GM19455 (cell line): Measurements from ENCODE around the gene NT5DC3.

Experiments used
- ATAC-seq: cut with Tn5 transposase; IDR thresholded peaks from one replicate; pipeline ENCODE4 v1.9.1; 2021; ENCODE audit not compliant: unreplicated experiment

Gene NT5DC3

DNA sequence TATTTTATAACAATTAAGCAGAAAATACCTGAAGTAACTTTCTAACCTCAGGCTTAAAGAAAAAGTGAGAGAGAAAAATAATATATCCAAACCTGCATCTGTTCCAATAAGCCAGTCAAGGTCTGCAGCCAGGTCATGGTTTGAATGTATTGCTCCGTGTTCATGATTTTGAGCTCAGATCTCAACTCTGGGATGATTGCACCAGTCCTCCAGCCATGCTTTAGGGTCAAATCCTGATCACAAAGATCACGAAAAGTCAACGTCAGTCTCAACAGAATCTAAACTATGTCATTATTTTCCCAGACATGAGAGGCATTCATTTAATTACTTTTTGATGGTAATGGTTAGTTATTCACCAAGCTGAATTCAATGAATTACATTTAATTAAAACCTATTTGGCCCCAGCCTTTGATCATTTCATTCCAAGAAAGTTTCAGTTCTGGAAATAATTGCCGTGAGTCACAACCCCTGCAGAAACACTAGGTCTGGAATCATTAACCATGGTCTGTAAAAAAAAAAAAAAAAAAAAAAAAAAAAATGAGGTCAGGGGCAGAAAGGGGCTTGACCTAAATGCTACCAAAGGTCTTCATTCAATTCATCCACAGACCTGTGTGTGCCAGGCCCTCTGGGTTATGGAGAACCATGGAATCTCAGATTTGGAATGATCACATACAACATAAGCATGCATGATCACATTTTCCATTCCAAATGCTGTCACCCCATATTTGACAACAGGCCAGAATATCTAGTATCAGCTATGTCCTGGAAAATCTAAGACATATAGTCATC lies 55.6 kb downstream of the NT5DC3 start:
- no peak for ATAC-seq

DNA sequence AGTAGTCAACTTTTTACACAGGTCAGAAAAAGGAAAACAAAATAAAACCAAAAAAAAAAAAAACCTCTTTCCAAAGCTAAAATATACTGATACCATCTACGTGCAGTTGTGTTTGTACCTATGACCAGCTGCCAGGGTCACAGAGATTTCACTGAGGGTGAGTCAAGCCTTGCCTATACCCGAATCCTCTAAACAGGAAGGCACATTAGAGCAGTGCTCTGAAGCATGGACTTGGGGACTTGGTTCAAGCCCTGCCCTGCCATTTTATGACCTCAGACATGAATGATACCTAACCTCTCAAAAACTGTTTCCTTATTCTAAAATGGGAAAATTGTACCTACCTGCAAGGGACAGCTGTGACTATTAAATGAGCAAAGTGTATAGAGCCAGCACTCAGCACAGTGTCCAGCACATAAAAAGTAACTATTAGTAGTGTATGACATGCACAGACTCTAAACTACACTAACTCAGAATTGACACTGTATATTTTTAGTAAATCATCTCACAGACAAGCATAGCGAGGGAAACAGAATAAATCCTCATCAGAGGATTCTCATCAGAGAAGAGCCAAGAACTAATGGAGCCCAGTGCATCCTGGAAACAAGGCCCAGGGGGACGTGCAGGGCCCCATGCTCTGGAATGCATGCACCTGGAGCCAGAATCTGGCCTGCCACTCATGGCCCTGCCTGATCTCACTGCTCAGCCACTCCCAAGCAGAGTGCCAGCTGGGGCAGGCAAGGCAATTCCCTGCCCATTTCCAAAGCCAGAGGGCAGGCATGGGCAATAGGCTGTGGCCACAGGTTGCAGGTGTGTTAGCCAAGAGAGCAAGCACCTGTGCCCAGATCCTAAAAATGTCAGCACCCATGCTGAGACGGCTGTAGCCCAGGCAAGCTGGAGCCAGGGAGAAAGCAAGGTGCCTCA lies 57.0 kb downstream of the NT5DC3 start:
- ATAC-seq = no peak

DNA sequence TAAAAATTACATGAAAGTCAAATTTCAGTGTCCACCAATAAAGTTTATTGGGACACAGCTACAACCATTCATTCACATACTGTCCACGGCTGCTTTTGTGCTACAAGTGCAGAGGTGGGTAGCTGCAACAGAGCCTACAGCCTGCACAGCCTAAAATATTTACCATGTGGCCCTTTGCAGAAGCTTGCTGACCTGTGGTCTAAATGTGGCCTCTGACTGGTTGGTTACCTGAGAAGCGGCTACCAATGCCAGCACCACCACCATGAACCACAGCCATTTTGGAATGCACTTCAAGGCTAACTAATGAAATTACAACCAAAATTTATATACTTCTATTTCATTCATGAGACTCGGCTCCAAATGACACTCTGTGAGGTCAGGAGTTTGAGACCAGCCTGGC lies 58.6 kb downstream of the NT5DC3 start:
- no peak for ATAC-seq

DNA sequence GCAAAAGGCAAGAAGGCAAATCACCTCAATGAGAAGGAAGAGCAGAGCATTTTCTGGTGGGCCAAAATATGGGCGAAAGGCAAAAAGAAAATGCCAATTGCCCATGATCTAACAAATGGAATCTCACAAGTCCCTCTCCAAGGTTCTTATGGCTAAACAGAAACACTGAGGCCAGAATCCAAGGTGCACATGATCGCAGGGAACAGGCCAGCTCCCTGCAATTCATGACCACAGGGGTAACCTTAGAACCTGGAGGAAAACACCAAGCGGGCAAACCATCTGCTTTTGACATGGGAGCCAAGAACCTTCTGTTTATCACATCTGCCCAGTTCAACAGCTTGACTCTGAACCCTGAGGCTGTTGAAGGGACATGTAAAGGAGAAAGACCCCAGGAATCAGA lies 60.0 kb downstream of the NT5DC3 start:
- no peak for ATAC-seq

DNA sequence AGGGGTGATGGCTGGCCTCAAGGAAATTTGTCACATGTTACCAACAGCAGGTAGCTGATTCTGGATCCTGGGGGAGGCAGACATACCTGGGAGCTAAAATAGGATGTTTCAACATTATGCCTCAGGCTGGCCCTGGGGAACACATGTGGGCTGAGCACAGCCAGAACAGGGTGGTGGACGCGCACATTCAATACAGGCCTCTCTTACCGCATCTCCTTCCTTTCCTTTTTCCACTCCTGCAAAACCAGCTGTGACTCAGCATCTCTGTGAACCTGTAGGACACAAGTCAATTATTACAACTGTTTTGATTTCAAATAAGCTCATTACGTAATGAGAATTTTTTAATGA lies 61.0 kb downstream of the NT5DC3 start:
- no peak for ATAC-seq

DNA sequence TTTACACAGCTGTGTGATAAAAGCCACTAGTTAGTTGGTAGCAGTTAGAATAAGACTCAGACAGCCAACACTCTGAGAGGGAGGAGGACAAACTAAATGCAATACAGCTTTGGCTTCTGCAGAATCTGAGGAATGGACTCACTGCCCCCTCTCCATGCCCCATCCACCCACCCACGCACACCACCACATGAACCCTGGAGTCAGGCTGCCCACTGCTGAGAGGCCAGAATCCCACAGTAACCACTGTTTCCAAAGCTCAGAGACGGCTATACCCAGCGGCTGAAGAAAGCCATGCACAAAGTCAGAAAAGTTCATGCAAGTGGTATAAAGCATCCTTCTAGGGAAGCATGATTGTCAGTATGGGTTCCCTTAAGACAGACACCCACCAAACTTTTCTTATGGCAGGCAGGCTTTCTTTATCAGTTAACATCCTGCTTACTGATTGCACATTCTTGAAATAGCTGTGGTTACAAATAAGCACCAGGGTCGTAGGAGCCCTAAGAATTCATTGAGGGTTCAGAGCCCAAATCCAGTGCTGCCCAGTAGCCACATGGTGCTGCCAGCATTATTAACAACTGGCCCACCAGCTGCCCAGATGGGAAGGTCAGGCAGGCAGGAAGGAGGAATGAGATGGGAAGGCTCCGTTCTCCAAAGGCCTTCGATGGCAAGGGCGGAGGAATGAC lies 61.5 kb downstream of the NT5DC3 start:
- no peak for ATAC-seq

DNA sequence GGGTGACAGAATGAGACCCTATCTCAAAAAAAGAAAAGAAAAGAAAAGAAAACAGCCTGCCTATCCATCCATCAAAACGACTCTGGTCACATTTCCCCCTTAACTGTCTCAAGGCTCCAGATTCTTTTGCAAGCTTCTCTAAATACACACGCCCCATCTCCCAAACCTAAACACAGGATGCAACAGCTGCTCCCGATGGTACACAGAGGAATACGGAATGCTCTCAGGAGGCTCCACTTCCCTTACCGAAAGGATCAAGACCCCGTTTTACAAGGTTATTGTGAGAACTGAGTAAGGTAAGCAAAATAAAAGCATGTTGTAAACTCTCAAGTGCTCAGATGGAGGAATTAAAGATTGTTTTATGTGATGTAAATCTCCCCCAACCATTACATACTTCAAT lies 62.3 kb downstream of the NT5DC3 start:
- ATAC-seq = no peak

DNA sequence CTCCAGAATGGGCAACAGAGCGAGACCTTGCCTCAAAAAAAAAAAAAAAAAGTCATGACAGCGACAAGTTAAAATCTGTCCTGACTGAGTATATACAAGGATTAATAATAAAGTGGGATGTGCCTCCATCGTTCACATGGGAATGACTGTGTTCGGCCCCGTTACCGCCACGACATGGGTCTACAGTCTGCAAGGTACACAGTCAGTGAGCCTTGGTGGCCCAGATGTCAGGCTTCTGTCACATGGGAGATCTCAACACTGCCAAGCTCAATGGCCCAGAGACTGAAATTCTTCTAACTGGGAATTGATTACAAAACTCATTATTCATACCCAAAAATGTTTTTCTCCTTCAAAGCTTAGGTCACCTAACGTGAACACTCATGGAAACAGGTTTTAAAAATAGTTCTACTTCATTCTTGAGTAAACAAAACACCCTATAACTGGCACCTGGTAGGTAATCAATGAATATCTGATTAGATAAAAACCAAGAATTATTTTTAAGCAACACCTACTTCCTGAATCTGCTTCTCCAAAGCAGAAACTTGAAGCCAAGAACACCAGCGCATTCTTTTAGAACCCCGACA lies 66.0 kb downstream of the NT5DC3 start:
- no peak for ATAC-seq

DNA sequence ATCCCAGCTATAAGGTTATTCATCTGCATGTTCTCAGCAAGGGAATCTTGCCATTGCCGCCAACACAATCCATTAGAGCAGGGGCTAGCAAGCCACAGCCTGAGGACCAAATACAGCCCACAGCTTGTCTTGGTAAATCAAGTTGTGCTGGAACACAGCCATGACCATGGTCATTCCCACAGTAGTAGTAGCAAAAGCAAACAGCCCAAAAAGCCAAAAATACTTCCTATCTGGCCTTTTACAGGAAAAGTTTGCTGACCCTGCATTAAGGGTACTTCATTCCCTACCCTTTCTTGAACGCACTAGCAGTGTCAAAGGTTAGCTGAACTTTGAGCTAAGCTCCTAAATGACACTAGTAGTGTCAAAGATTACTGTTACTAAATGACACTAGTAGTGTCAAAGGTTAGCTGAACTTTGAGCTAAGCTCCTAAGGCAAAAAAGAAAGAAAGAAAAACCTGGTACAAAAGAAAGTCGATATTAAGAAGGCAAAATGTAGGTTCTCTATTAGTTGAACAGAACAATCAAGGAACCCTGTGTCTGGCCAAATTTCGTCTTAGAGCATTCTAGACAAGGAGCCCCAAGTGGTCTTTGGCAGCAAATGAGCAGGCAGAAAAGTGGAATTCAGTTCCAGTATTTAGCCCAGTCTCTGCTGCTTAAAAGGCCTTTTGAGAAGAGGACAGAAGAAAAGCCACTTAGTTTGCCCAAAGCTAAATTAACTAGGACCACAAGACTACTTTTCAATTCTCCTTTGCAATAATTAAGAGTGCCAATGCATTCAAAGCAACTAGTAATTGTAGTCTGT lies 67.7 kb downstream of the NT5DC3 start:
- no peak for ATAC-seq

DNA sequence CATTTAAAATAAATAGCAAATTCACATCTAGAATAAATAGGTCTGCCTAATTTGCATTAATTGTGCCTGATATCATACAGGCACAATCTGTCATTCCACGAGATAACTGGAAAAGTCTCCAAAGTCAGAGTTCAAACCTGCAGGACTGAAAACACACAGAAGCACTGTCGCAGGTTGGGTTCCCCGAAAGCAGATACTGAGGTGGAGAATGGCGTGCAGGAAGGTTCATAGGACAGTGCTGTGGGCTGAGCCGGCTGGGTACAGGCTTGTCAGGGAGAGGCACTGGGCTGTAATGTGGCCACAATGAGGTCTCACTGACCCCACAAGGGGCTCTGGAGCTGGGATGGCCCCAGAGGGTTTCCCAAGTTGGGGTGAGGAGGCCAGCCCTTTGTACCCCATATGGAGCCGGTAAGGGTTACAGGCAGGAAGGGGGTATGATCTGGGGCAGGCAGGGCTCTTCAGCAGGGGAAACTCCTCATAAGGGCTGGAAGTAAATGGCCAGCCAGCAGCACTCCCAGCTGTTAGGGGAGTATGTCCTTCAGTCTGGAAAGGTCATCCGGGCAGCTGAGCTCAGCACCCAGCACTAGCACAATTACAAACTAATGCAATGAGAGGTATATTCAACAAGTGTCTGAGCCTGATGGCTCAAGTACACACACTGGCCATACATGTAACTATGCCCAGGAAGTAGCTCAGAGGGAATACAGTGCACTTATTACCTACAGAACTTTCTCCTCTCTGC lies 68.5 kb downstream of the NT5DC3 start:
- no peak for ATAC-seq

DNA sequence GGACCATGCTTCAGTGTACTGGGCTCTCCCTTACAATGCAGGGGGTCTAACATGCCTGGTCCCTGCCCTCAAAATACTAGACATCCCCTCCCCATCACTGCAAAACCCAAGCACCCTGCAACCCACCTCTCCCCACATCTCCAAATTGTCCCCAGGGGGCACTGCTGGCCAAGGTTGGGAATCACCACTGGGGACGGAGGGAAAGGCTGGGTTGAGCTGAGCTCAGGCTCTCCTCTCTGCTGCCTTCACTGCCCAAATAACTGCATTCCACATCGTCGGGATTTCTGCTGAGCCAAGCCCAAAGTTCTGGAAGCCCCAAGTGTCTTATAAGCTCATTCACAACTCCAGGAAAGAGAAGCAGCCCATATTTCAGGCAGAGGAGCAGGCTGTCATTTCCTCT lies 69.6 kb downstream of the NT5DC3 start:
- ATAC-seq = no peak

DNA sequence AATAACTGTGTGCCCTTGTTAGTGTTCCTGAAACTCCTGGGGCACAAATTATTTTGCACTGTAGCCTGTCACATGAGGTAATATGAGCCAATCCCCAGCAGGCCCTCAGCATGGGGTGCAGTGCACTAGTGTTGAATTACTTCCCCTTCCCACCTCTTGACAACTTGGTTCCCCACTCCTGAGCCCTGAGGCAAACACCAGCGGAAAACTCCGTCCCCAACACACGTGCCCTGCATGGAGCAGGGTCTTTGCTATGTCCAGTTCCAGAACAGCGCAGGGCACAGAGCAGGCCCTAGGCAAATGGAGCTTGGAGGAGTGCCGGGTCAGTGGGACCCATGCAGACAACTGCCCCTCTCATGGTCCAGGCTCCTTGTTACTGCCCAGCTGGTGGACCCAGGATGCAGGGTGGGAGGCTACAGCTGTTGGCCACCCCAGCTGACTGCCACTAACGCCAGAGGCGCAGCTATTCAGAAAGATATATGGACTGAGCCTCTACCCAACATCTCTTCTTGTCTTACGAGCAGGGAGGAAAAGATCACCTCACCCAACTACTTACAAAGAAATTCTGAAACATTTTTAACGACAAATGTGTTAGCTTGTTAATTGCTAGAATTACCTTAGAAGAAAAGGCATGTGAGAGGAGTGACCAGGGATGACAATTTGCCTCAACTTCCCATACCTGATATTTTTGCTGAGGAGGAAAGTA lies 71.6 kb downstream of the NT5DC3 start:
- no peak for ATAC-seq

DNA sequence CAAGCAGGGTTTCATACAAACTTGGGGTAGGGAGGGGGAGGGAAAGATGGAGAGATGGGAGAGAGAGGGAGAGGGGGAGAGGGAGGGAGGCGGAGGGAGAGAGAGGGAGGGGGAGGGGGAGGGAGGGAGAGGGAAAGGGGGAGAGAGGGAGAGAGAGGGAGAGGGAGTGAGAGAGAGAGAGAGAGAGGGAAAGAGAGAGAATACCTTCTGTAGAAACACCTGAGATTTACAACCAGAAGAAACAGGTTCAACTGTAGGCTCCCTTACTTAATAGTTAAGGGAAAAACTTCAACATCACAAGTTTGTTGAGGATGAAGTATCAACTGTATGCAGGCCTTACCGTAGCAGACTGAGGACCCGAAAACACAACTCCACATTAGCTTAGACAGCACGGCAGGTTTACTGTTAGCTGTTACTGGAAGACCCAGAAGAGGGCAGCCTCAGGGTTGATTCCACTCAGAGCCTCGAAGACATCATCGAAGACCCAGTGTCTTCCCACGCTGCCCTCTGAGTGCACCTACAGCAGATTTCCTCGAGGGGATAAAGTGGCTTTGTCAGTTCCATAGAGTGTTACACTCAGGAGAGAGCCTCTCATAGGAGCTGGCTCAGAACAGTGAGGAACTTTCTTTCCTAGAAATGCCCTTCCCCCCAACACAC lies 72.4 kb downstream of the NT5DC3 start:
- no peak for ATAC-seq

DNA sequence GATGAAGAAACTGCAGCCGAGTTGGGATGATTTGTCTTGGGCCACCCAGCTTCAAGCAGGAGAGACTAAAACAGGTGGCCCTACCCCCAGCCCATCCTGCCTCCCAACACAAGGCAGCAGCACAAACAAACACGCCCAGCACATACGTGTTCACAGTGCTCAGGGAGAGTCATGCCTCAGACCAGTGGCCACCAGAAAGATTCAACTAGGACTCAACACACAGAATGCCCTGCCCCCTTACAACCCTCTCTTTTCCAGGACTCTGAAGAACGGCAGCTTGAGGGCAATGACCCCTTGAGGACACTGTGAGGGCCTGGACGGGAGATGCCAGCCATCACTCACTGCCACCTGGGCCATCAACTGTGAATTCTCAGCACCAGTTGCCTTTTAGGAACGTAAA lies 75.0 kb downstream of the NT5DC3 start:
- ATAC-seq = no peak

DNA sequence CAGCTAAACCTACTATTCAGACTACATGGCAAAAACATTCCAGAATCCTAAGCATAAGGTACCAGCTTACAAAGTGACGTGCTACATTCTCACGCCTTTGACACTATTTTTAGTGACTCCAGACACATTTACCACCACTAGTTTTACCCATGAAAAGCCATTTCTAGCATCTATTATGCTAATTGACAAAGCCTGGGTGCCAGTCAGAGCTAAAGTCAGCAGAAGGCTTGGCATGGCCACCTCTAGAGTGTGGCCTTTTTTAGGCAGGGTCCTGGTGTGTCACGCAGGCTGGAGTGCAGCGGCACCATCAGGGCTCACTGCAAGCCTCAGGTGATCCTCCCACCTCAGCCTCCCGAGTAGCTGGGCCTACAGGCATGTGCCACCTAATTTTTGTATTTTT lies 75.7 kb downstream of the NT5DC3 start:
- no peak for ATAC-seq

DNA sequence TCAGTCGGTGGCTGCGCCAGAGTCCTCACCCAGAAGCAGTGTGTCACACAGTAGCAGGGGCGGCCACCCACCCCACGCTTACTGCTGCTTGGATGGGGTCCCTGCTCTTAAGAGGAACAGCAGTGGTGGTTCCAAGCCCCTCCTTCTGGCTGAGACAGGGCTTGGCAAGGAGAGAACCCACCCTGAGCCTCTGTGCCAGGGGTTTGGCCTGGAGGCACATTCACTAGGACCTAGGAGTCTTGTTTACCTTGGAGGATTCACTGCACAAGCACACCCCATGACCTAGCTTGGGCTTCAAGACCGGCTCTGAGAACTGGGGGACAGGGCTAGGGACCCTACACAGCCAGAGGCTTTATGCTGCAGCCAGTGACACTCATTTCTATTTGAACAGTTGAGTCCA lies 78.6 kb downstream of the NT5DC3 start:
- ATAC-seq = no peak

DNA sequence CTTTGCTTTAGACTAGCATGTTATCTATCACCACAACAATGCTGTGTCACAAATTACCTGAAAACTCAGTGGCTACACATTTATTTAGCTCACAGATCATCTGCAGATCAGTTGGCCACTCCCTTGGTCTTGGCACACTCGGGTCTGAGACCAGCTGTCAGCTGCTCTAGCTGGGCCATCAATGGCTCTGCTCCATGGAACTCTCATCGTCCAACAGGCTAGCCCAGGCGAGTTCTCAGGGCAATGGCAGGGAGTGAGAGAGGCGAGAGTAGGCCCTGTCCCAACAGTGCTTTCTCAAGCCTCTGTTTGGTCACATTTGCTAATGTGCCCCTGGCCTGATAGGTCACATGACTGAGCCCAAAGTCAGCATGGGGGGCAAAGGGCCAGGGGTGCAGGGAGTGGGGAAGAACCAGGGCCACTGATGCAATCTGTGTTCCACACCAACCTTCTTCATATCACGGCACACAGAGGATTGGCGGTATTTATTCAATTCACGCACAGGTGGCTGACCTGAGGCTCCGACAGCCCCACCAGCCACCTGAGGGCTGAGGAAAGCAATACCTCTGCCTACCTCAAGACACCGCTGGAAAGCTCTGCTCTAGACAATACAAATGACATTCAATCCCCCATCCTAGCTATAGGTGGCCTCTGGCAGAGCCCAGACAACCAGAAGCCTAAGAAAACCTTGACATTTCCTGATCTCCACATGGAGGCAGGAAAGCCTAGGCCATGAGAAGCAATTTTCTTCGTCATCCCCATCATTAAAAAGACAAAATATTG lies 82.5 kb downstream of the NT5DC3 start:
- no peak for ATAC-seq

DNA sequence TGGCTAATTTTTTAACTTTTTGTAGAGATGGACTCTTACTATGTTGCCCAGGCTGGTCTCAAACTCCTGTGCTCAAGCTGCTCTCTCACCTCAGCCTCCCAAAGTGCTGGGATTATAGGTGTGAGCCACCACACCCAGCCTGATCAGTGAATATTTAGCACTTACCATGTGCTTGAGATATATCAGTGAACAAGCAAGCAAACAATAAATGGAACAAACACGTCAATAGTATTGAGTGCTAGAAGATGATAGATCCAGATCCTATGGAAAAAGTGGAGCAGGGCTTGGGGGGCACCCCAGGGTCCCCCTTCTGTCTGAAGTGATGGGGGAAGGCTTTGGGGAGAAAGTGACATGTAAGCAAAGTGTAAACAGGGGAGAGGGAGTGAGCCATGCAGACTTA lies 83.8 kb downstream of the NT5DC3 start:
- ATAC-seq = no peak
